GM11168 (cell line): Measurements from ENCODE around the gene MRPL52.

ENCODE experiments used
- in situ Hi-C: fragments of 300-500 bp; cut with MboI; formaldehyde crosslinking; loops from one replicate; pipeline ENCODE4 v1.12.0; 2022; ENCODE audit warnings: low sequenced_read_pairs; ENCODE audit not compliant: unreplicated experiment

MRPL52 gene

DNA sequence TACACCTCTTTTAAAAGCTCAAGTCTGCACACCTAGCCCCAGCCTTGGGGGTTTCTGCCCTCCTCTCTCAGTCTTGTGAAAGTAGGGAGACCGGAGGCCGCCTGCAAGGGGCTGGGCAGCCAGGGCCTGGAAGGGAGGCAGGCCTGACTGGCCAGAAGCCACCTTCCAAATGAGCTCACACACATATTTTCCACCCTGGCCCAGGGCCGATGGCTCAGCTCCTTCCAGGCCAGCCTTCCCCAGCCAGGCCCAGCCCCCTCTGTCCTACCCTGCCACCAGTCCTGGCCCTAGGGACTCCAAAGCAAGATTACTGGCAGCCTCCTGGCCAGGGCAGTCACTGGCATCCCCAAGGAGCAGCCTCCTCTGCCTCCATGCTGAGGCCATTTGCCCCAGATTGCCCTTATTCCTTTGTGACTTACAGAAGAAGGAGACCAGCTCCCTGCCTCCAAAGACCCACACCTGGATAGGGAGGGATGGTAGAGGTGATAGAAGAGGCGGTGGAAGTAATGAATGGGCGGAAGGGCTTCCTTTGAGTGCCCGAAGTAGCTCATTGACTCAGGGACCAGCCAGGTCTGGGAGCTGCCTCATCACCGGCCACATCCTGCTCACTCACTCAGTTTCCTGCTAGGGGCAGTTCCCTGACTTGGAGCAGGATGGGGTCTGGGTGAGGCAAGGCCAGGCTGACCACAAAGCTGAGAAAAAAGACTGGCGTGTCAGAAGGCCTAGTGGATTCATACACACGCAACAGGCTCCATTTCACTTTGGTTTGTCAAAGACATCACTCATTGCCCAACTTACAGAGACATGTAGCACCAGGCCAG, 21.5 kb downstream of the MRPL52 start:
- in situ Hi-C loops, result loop anchor here (25.0 kb wide), 1 partner anchor 464 kb away; no protein-coding TSS in a partner anchor

DNA sequence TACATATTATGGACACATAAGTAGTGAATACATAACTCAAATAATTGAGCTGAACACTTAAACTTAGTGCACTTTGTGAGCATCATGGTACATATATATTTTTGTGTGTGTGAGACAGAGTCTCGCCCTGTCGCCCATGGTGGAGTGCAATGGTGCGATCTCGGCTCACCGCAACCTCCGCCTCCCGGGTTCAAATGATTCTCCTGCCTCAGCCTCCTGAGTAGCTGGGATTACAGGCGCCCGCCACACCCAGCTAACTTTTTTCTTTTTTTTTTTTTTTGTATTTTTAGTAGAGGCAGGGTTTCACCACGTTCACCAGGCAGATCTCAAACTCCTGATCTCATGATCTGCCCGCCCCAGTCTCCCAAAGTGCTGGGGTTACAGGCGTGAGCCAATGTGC, 22.5 kb downstream of the MRPL52 start:
- in situ Hi-C loops, result loop anchor here (25.0 kb wide), 1 partner anchor 465 kb away; no protein-coding TSS in a partner anchor

DNA sequence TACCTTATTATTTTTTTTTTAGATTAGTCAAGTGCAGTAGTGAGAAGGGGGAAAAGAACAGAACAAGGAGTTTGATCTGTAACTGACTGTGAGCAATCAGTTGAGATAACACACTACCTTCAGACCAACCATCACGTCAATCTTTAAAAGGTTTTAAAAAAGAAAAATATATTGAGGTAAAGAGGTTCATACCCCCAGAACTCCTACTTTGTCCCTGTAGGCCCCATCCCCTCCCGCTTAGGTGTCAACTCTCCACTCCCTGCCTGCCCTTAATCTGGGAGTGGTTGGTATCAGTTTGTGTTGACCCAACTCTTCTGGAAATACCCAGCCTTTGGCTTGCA, 22.9 kb downstream of the MRPL52 start:
- in situ Hi-C loops, result loop anchor here (25.0 kb wide), 1 partner anchor 465 kb away; no protein-coding TSS in a partner anchor

DNA sequence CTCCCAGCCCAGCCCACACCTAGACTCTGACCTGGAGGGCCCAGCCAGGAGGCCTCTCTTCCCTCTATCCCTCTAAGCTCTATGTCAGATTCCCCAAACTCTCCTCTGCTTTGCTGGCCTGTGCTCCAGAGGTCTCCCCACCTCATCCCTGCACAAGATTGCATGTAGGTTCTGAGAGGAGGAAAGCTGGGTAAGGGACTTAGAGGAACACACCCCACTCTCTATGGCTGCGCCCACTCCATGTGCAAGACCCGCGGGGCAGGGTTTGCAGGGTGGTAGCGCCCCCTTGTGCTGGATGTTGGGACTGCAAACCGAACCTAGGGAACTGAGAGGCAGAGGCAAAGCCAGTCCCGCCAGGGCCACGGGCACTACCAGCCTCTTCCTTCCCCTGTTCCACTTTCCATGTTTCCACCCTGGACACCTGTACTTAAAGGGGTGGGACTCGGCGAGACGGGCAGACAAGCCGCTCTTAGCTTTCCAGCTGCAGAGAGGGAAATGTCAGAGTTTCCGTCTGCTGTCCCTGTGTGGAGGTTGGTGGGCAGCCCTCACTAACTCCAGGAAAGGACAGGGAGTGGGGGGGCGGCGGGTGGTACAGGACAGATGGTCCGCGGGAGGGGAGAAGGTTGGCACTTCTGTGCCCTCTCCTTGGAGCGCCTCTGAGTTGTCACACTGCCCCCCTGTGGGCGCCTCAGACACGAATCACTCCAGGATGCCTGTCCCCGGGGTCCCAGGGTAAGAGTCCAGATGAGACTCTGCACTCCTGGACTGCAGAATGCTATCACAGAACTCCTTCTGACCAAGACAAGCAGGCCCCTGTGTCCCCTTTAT, 23.5 kb downstream of the MRPL52 start:
- in situ Hi-C loops, result loop anchor here (25.0 kb wide), 1 partner anchor 466 kb away; no protein-coding TSS in a partner anchor

DNA sequence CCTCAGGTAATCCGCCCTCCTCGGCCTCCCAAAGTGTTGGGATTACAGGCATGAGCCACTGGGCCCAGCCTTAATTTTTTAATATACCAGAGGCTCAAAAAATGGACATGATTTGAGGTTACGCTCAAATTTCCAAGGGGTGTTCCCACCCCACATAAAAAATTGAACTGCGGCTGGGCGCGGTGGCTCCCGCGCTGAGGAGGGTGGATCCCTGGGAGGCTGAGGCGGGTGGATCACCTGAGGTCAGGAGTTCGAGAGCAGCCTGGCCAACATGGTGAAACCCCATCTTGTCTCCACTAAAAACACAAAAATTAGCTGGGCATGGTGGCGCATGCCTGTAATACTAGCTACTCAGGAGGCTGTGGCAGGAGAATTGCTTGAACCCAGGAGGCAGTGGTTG, 24.6 kb downstream of the MRPL52 start:
- in situ Hi-C loops, result loop anchor here (25.0 kb wide), 1 partner anchor 467 kb away; no protein-coding TSS in a partner anchor

DNA sequence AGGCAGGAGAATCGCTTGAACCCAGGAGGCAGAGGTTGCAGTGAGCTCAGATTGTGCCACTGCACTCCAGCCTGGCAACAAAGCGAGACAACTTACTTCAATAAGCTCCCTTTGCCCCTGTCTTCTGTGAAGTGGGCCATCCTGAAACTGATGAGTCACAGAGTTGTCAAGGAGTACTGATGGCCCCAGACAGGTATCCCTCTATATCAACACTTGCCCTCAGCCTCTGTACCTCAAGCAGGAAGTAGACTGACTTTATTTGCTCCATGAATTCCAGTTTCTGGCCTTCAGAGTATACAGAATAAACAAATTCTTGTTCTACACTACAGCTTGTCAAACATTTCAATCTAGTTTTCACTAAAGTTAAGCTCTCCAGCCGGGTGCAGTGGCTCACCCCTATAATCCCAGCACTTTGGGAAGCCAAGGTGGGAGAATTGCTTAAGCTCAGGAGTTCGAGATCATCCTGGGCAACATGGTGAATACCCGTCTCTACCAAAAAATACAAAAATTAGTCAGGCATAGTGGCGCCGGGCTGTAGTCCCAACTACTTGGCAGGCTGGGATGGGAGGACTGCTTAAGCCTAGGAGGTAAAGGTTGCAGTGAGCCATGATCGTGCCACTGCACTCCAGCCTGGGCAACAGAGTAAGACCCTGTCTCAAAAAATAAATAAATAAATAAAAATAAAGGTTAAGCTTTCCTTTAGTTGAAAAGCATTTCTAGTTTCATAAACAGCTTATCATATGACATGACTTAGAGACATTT, 25.5 kb downstream of the MRPL52 start:
- in situ Hi-C loops, result loop anchor here (5.0 to 25.0 kb wide), 2 partner anchors 203 to 468 kb away; no protein-coding TSS in a partner anchor

DNA sequence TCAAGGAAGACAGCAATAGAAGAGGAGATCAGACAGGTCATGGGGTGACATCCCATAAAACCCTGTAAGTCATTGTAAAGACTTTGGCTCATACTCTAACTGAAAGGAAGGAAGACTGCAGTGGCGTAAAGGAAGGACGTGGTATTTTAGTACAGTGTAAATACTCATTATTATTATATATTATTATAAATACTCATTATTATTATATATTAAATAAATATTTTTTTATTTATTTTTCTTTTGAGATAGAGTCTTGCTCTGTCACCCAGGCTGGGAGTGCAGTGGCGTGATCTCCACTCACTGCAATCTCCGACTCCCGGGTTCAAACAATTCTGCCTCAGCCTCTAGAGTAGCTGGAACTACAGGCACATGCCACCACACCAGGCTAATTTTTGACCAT, 26.7 kb downstream of the MRPL52 start:
- in situ Hi-C loops, result loop anchor here (5.0 to 25.0 kb wide), 2 partner anchors 204 to 469 kb away; no protein-coding TSS in a partner anchor

DNA sequence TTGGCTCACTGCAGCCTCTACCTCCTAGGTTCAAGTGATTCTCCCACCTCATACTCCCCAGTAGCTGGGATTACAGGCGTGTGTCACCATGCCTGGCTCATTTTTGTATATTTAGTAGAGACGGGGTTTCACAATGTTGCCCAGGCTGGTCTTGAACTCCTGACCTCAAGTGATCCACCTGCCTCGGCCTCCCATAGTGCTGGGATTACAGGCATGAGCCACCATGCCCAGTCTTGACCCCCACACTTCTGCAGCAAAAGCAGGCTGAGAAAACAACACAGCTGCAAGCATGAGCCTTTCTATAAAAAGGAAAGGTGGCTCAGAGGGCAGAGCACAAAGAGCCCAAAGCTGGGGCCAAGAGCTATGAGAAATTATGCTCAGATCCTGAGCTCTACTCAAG, 30.7 kb downstream of the MRPL52 start:
- in situ Hi-C loops, result loop anchor here (25.0 kb wide), 1 partner anchor 473 kb away; no protein-coding TSS in a partner anchor

DNA sequence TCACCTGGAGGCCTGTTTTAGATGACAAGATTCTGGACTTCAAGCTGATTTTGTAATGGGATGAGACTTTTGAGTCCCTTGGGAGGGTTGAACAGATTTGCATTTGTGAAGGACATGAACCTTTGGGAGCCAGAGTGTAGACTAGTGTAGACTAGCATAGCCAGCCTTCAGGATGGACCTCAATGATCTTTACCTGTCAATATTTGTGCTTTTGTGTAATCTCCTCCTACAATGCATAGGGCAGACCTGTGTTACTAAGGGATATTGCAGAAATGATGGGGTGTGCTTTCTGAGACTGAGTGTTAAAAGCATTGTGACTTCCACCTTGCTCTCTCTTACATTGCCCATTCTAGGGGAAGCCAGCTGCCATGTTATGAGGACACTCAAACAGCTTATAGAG, 32.0 kb downstream of the MRPL52 start:
- in situ Hi-C loops, result loop anchor here (25.0 kb wide), 1 partner anchor 474 kb away; no protein-coding TSS in a partner anchor

DNA sequence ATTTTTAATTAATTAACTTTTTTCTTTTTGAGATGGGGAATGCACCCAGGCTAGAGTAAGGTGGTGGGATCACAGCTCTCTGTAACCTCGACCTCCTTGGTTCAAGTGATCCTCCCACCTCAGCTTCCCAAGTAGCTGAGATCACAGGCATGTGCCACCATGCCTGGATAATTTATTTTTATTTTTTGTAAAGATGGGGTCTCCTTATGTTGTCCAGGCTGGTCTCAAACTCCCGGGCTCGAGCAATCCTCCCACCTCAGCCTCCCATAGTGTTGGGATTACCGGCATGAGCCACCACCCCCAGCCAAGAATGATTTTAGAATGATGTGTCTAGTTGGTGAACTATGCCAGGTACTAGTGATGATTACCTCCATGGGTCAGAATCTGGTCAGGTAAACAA, 35.3 kb downstream of the MRPL52 start:
- in situ Hi-C loops, result loop anchor here (25.0 kb wide), 1 partner anchor 478 kb away; no protein-coding TSS in a partner anchor

DNA sequence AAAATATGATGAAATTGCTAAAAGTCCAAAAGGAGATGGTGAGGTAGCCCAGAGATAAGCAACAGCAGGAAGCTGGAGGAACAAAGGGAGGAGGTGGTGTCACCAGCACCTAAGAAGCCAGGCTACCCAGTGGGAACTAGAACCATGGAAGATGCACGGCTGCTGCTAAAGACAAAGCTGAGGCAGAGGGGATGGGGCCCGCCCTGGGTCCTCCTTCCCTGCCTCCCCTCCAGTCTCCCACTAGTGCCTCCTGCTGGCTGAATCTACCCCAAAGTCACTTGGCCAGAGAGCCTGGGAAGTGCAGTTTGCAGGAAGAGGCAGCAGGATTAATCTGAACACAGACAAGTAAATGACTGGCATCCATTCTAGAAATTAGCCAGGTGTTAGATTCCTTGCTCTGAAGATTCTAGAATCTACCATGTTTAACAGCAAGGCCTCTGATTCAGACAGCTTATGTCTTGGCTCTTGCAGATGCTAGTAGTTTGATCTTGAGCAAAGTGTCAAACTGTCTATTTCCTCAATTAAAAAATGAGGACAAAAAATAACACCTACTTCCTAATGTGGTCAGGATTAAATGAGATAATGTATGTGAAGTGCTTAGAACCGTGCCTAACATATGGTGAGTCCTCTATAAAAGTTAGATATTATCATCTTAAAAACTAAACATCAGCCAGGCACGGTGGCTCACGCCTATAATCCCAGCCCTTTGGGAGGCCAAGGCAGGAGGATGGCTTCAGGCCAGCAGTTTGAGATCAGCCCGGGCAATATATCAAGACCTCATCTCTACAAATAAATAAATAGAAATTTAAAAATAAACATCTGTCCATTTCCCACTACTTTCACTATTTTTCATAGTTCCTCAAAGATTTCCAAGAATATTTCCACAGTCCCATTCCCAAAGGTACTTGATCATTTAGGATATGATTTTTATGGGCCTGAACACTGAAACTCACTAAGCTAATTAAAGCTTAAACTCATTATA, 36.0 kb downstream of the MRPL52 start:
- in situ Hi-C loops, result loop anchor here (25.0 kb wide), 1 partner anchor 478 kb away; no protein-coding TSS in a partner anchor

DNA sequence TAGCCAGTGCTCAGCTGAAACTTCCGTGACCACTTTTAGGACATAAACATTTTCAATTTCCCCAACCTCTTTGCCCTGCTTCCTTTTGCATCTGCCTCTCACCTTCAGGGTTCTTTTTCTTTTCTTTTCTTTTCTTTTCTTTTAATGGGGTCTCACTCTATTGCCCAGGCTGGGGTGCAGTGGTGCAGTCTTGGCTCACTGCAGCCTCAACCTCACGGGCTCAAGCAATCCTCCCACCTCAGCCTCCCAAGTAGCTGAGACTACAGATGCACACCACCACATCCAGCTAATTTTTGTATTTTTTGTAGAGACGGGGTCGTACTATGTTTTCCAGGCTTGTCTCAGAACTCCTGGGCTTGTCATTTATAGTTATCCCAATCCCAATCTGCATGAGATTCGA, 37.2 kb downstream of the MRPL52 start:
- in situ Hi-C loops, result loop anchor here (25.0 kb wide), 1 partner anchor 480 kb away; no protein-coding TSS in a partner anchor

DNA sequence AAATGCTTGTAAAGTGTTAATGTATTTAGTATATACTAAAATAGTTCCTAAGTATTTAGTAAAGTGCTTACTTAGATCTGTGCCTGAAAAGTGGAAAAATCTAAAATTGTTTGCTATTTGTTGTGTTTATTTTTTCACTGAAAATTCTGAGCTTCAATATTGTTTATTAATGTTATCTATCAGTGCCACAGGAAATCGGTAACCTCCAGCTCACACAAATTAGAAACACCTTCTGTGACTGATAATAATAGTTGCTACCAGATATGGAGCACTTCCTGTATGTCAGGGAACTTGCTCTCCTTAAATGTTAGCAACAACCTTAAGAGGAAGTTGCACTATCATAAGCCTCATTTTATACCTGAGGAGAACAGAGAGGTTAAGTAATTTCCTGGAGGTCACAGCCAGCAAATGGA, 41.1 kb downstream of the MRPL52 start:
- in situ Hi-C loops, result loop anchor here (25.0 kb wide), 1 partner anchor 484 kb away; no protein-coding TSS in a partner anchor

DNA sequence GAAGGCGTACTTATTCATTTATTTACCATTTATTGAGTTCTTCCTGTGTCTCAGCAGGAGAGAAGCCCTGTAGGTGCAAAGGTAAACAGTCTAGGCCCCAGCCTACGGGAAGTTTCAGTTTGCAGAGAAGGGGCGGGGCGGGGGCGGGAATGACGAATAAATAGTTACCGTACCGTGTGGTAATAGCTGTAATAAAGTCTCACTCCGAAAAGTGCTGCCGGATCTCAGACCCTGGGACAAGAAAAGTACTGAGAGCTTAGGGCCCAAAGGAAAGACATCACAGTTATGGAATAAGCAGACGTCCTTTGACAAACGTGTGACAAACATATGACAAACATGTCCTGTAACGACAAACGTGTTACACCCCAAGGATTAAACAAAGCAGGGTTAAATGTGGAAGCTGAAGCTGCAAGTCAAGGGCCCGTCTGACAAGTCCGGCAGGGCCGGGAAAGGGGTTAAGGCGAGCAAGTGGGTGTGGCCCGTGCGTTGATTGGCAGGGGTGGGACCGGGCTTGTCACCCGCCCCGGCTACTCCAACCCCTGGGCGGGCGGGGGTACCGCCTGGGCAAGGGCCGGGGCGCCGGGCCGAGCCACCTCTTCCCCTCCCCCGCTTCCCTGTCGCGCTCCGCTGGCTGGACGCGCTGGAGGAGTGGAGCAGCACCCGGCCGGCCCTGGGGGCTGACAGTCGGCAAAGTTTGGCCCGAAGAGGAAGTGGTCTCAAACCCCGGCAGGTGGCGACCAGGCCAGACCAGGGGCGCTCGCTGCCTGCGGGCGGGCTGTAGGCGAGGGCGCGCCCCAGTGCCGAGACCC, 41.7 kb downstream of the MRPL52 start, which contains the start of gene LRP10:
Gene LRP10, plus strand, starts transcription at position 517 of the 809 bp plus-strand sequence. CDS start 564 bp downstream, outside the sequence.
- in situ Hi-C loops, result loop anchor here (25.0 kb wide), 1 partner anchor 484 kb away; no protein-coding TSS in a partner anchor

DNA sequence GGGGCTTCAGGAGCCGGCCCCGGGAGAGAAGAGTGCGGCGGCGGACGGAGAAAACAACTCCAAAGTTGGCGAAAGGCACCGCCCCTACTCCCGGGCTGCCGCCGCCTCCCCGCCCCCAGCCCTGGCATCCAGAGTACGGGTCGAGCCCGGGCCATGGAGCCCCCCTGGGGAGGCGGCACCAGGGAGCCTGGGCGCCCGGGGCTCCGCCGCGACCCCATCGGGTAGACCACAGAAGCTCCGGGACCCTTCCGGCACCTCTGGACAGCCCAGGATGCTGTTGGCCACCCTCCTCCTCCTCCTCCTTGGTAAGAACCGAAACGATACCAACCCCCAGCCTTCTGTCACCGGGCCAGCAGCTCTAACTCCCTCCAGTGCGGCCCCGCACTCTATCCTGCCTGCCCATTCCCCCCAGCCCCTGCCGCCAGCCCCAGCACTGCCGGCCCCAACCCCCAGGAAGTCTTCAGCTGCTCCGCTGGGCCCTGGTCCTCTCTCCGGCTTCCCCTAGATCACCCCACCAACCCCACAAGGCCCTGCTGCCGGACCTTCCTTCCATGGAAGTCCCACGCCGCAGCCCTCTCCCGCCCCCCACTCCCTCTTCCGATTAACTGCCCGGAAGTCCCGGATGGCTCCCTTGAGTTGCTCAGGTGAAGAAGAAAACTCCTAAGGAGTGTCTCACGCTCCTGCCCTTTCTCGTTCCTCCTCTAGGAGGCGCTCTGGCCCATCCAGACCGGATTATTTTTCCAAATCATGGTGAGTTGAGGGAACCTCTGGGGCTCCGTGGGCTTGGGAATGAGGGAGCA, 42.5 kb downstream of the MRPL52 start:
- in situ Hi-C loops, result loop anchor here (25.0 kb wide), 1 partner anchor 485 kb away; no protein-coding TSS in a partner anchor

DNA sequence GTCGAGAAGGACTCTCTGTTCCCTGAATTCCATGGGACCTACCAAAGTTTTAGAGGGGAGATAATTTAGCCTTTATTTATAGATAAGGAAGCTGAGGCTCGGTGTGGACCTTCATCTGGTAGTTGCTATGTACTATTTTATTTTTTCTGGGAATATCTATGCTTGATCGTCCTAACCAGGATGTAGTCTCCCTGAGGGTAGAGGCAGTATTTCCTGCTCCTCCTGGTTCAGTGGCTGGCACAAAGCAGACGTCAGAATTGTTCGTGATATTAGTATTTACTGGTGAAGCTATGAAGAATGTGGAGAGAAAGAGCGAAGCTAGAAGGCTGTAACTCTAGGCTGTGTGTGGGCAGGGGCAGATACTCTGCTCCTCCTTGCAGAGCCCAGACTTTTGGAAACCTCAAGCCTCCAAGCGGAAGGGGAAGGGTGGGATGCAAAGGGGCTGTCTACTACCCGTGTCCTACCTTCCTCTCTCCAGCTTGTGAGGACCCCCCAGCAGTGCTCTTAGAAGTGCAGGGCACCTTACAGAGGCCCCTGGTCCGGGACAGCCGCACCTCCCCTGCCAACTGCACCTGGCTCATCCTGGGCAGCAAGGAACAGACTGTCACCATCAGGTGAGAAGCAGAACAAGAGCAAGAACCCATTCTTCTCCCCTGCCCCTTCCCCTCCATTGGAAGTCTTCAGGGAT, 43.3 kb downstream of the MRPL52 start:
- in situ Hi-C loops, result loop anchor here (25.0 kb wide), 1 partner anchor 486 kb away; no protein-coding TSS in a partner anchor
